Hepatocyte (in vitro differentiated cells): ENCODE results near the gene ARHGAP20.

ENCODE experiments used
- EZH2 ChIP-seq: fragments of 200-600 bp; sonication (generic); IDR thresholded peaks from 2 replicates; pipeline ENCODE4 v1.6.1; 2016; ENCODE audit warnings: antibody characterized with exemption, mild to moderate bottlenecking, borderline replicate concordance
- EZH2phosphoT487 ChIP-seq: fragments of 200-600 bp; sonication (generic); IDR thresholded peaks from one replicate; pipeline ENCODE4 v1.6.1; 2018; ENCODE audit warnings: antibody characterized with exemption, mild to moderate bottlenecking, low read depth, moderate library complexity; ENCODE audit not compliant: unreplicated experiment, severe bottlenecking
- TF ChIP-seq, protein P1 (sequence below): fragments of 200-600 bp; sonication (generic); IDR thresholded peaks from 2 replicates; pipeline ENCODE4 v1.5.1; 2016; ENCODE audit warnings: antibody characterized with exemption, mild to moderate bottlenecking; ENCODE audit not compliant: poor library complexity

DNA sequence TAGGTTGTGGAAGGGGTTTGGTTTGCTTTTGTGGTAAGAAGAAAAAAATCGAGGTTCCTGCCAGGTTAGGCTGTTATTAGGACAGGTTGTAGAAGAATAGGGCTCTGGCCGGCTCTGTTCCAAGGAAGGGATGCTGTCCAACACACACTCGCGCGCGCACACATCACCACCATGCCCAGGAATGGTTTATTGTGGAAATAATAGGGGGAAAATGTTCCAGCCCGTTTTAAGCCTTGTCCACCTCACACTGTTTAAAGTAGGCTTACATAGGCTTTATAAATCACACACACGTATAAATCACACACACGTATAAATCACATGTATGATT is 1.2 kb upstream of the ARHGAP20 start:
- TF ChIP-seq, protein P1, sequence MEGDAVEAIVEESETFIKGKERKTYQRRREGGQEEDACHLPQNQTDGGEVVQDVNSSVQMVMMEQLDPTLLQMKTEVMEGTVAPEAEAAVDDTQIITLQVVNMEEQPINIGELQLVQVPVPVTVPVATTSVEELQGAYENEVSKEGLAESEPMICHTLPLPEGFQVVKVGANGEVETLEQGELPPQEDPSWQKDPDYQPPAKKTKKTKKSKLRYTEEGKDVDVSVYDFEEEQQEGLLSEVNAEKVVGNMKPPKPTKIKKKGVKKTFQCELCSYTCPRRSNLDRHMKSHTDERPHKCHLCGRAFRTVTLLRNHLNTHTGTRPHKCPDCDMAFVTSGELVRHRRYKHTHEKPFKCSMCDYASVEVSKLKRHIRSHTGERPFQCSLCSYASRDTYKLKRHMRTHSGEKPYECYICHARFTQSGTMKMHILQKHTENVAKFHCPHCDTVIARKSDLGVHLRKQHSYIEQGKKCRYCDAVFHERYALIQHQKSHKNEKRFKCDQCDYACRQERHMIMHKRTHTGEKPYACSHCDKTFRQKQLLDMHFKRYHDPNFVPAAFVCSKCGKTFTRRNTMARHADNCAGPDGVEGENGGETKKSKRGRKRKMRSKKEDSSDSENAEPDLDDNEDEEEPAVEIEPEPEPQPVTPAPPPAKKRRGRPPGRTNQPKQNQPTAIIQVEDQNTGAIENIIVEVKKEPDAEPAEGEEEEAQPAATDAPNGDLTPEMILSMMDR = no peak
- TF ChIP-seq EZH2 = no peak
- no peak for TF ChIP-seq EZH2phosphoT487
